BJ (cell line): ENCODE data around the gene DIPK1B. TPM values are rescaled to one million over a fixed set of nuclear protein-coding genes. Genes with fewer than 3 reads are reported as not detected.
"Not testable (repeated sequence)": the region's sequence is repeated elsewhere in the genome, so short reads cannot be mapped to it uniquely, and the experiment has no call there.

Experiments
- CTCF ChIA-PET: fragments of 350-600 bp; formaldehyde crosslinking; extraction: SDS; loops from one replicate; lab custom pipeline; 2021; ENCODE audit warnings: antibody characterized with exemption, inconsistent platforms; lab: Yijun Ruan, JAX
- POLR2A ChIA-PET: fragments of 300-600 bp; sonication (Branson Sonifier 250); formaldehyde crosslinking; extraction: SDS; loops from one replicate; lab custom pipeline; 2021; ENCODE audit warnings: antibody characterized with exemption; lab: Charles Lee
- DNase-seq: peaks from one replicate; pipeline ENCODE4 v3.0.0-alpha.2; 2011; ENCODE audit warnings: low read depth
- H3K27me3 ChIP-seq: 2 replicates; pipeline ENCODE4 v1.6.0; 2011; ENCODE audit warnings: low read length; ENCODE audit not compliant: control insufficient read depth, insufficient read depth
- H3K36me3 ChIP-seq: 2 replicates; pipeline ENCODE4 v1.5.1; 2011; ENCODE audit warnings: low read length; ENCODE audit not compliant: control insufficient read depth, insufficient read depth
- H3K4me3 ChIP-seq: 2 replicates; pipeline ENCODE4 v1.5.1; 2011; ENCODE audit warnings: low read depth, mild to moderate bottlenecking, control low read depth, low read length
- CTCF ChIP-seq: IDR thresholded peaks from 2 replicates; pipeline ENCODE4 v1.5.1; 2011; ENCODE audit warnings: low read depth, mild to moderate bottlenecking, control low read depth, inconsistent platforms, low read length, moderate library complexity; ENCODE audit not compliant: insufficient read depth
- polyA plus RNA-seq: library from polyadenylated mRNA; depleted of rRNA; stranded (reverse); fragments of >200 nt; gene quantifications from 2 replicates; pipeline ENCODE4 v1.2.3, GENCODE V29; 2011

DIPK1B gene
- polyA plus RNA-seq, 1 experiment = 0.42 TPM

- TF ChIP-seq CTCF = no peak
- no peak overlapping the region for H3K4me3 ChIP-seq
- ChIA-PET CTCF (interaction anchor here (1.1 to 2.7 kb wide), 2 partner anchors 8 to 23 kb away, joined by 3 to 10 read pairs; no protein-coding TSS in a partner anchor), POLR2A (no interaction called here)
- H3K36me3 ChIP-seq = no peaks in the 10 kb centered on the region
- DNase-seq = no peak
- peaks cover 6% of the 10 kb centered on the region for H3K27me3 ChIP-seq
Measured at GRCh38 chr9:136762915-136763648, 50.7 kb downstream of the DIPK1B start.

GRCh38 chr9:136763649-136764035 lies 51.3 kb downstream of the DIPK1B start:
- TF ChIP-seq CTCF = no peak
- DNase-seq = no peak
- peaks cover 6% of the 10 kb centered on the region for H3K27me3 ChIP-seq
- H3K36me3 ChIP-seq = no peaks in the 10 kb centered on the region
- ChIA-PET CTCF (interaction anchor here (1.1 kb wide), 1 partner anchor 22 kb away, joined by 3 read pairs; no protein-coding TSS in a partner anchor), POLR2A (no interaction called here)
- no peak overlapping the region for H3K4me3 ChIP-seq

- H3K4me3 ChIP-seq = no peak within 1 kb of the TSS
- TF ChIP-seq CTCF = no peak
- H3K27me3 ChIP-seq = peaks cover 6% of the 10 kb centered on the region
- ChIA-PET POLR2A (no interaction called here), CTCF (no interaction called here)
- no peak for DNase-seq
- no peaks in the 10 kb centered on the region for H3K36me3 ChIP-seq
Measured at GRCh38 chr9:136764301-136764891, 52.0 kb downstream of the DIPK1B start, which contains the start of gene LCN15. Gene LCN15 (minus strand): TSS chr9:136764518. CDS start chr9:136764488, 30 bp downstream.

- Histone ChIP-seq H3K36me3 (no peaks in the 10 kb centered on the region), H3K4me3 (no peak overlapping the region), H3K27me3 (peaks cover 6% of the 10 kb centered on the region)
- no peak for TF ChIP-seq CTCF
- DNase-seq = no peak
- ChIA-PET CTCF (interaction anchor here (1.9 kb wide), 1 partner anchor 15 kb away, joined by 6 read pairs; no protein-coding TSS in a partner anchor), POLR2A (no interaction called here)
Measured at GRCh38 chr9:136765041-136765440, 52.7 kb downstream of the DIPK1B start.

GRCh38 chr9:136765745-136766409 lies 53.5 kb downstream of the DIPK1B start:
- H3K4me3 ChIP-seq, H3K27me3 ChIP-seq, POLR2A ChIA-PET, H3K36me3 ChIP-seq, DNase-seq: not testable (repeated sequence)
- CTCF ChIA-PET = interaction anchor here (0.6 to 1.9 kb wide), 9 partner anchors 8 to 269 kb away, joined by 3 to 7 read pairs (median 4); partner anchors contain the start of genes LCN8 and TMEM141
